A549 (cell line): ENCODE results near the gene DEAF1.

Experiments
- TF ChIP-seq, protein P1 (sequence below): fragments of >200 bp; sonication (Bioruptor Twin); formaldehyde crosslinking; IDR thresholded peaks from 3 replicates; pipeline ENCODE4 v1.5.1; 2016
- TF ChIP-seq, protein P2 (sequence below): fragments of 450-650 bp; IDR thresholded peaks from 2 replicates; pipeline ENCODE4 v1.6.1; 2014; ENCODE audit warnings: antibody characterized with exemption

- TF ChIP-seq, protein P1, sequence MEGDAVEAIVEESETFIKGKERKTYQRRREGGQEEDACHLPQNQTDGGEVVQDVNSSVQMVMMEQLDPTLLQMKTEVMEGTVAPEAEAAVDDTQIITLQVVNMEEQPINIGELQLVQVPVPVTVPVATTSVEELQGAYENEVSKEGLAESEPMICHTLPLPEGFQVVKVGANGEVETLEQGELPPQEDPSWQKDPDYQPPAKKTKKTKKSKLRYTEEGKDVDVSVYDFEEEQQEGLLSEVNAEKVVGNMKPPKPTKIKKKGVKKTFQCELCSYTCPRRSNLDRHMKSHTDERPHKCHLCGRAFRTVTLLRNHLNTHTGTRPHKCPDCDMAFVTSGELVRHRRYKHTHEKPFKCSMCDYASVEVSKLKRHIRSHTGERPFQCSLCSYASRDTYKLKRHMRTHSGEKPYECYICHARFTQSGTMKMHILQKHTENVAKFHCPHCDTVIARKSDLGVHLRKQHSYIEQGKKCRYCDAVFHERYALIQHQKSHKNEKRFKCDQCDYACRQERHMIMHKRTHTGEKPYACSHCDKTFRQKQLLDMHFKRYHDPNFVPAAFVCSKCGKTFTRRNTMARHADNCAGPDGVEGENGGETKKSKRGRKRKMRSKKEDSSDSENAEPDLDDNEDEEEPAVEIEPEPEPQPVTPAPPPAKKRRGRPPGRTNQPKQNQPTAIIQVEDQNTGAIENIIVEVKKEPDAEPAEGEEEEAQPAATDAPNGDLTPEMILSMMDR: no peak
- TF ChIP-seq, protein P2, sequence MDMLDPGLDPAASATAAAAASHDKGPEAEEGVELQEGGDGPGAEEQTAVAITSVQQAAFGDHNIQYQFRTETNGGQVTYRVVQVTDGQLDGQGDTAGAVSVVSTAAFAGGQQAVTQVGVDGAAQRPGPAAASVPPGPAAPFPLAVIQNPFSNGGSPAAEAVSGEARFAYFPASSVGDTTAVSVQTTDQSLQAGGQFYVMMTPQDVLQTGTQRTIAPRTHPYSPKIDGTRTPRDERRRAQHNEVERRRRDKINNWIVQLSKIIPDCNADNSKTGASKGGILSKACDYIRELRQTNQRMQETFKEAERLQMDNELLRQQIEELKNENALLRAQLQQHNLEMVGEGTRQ: no peak
Observed at GRCh38 chr11:702462-703461, 7.7 kb upstream of the DEAF1 start.
